MCF 10A (cell line): Measurements from ENCODE around the gene AQP12A. TPM values are rescaled to one million over a fixed set of nuclear protein-coding genes. Genes with fewer than 3 reads are reported as not detected.

Experiments used
- BruUV-seq: library from RNA; stranded (reverse); fragments of 400-500 nt; replicated peaks from 2 replicates; lab custom pipeline; 2021; lab: Mats Ljungman, UMichigan
- CTCF ChIA-PET: fragments of 300-600 bp; sonication (Branson Sonifier 250); formaldehyde crosslinking; extraction: SDS; loops from one replicate; lab custom pipeline; 2021; ENCODE audit warnings: antibody characterized with exemption, inconsistent platforms; lab: Yijun Ruan, JAX
- POLR2A ChIA-PET: fragments of 300-600, 350-650 bp; sonication (Branson Sonifier 250); formaldehyde crosslinking; extraction: SDS; loops from one replicate; lab custom pipeline; 2020; ENCODE audit warnings: antibody characterized with exemption, inconsistent platforms; lab: Yijun Ruan, JAX
- DNase-seq: peaks from one replicate; pipeline ENCODE4 v3.0.0-alpha.2; 2018; ENCODE audit not compliant: unreplicated experiment
- H3K27ac Mint-ChIP-seq: one replicate; pipeline ENCODE4 v1.8.0; 2022; ENCODE audit warnings: mild to moderate bottlenecking, low read depth, mixed read lengths; ENCODE audit not compliant: unreplicated experiment
- H3K27me3 Mint-ChIP-seq: one replicate; pipeline ENCODE4 v1.8.0; 2022; ENCODE audit warnings: mixed read lengths; ENCODE audit not compliant: insufficient read depth, unreplicated experiment
- H3K36me3 Mint-ChIP-seq: one replicate; pipeline ENCODE4 v1.8.0; 2022; ENCODE audit warnings: mild to moderate bottlenecking, moderate library complexity, mixed read lengths; ENCODE audit not compliant: insufficient read depth, unreplicated experiment
- H3K4me1 Mint-ChIP-seq: one replicate; pipeline ENCODE4 v1.8.0; 2022; ENCODE audit warnings: mixed read lengths; ENCODE audit not compliant: insufficient read depth, unreplicated experiment
- H3K4me3 Mint-ChIP-seq: one replicate; pipeline ENCODE4 v1.8.0; 2022; ENCODE audit warnings: mild to moderate bottlenecking, moderate library complexity, mixed read lengths; ENCODE audit not compliant: unreplicated experiment
- H3K9me3 Mint-ChIP-seq: one replicate; pipeline ENCODE4 v1.8.0; 2022; ENCODE audit warnings: mixed read lengths; ENCODE audit not compliant: unreplicated experiment
- intact Hi-C: fragments of 100-400 bp; cut with micrococcal nuclease; formaldehyde crosslinking; loops from 2 replicates; pipeline ENCODE4 v1.14.1; 2022
- total RNA-seq: library from RNA; stranded (reverse); gene quantifications from 2 replicates; pipeline ENCODE4 v1.2.3, GENCODE V29; 2022
- TF ChIP-seq, protein P1 (sequence below): fragments of 200-600 bp; IDR thresholded peaks from one replicate; pipeline ENCODE4 v1.8.0; 2022; ENCODE audit warnings: antibody characterized with exemption, mild to moderate bottlenecking; ENCODE audit not compliant: unreplicated experiment

The AQP12A gene
- total RNA-seq, 1 experiment from 2014 or later: not detected

- POLR2A ChIA-PET: no interaction called here
- no TSS peak for BruUV-seq
- H3K27me3 Mint-ChIP-seq: peaks cover 39% of the 10 kb centered on the region
- H3K36me3 Mint-ChIP-seq: no peaks in the 10 kb centered on the region
- intact Hi-C loops: no loop called here
- TF ChIP-seq, protein P1, sequence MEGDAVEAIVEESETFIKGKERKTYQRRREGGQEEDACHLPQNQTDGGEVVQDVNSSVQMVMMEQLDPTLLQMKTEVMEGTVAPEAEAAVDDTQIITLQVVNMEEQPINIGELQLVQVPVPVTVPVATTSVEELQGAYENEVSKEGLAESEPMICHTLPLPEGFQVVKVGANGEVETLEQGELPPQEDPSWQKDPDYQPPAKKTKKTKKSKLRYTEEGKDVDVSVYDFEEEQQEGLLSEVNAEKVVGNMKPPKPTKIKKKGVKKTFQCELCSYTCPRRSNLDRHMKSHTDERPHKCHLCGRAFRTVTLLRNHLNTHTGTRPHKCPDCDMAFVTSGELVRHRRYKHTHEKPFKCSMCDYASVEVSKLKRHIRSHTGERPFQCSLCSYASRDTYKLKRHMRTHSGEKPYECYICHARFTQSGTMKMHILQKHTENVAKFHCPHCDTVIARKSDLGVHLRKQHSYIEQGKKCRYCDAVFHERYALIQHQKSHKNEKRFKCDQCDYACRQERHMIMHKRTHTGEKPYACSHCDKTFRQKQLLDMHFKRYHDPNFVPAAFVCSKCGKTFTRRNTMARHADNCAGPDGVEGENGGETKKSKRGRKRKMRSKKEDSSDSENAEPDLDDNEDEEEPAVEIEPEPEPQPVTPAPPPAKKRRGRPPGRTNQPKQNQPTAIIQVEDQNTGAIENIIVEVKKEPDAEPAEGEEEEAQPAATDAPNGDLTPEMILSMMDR: no peak
- CTCF ChIA-PET: interaction anchor here (0.6 kb wide), 1 partner anchor 74 kb away, joined by 3 read pairs; no protein-coding TSS in a partner anchor
- H3K4me3 Mint-ChIP-seq: no peak overlapping the region
- H3K9me3 Mint-ChIP-seq: no peaks in the 10 kb centered on the region
- no peaks in the 10 kb centered on the region for H3K4me1 Mint-ChIP-seq
- no peak for DNase-seq
- no peak overlapping the region for H3K27ac Mint-ChIP-seq
Measured at GRCh38 chr2:240701091-240701735, 9.5 kb downstream of the AQP12A start.

DNA sequence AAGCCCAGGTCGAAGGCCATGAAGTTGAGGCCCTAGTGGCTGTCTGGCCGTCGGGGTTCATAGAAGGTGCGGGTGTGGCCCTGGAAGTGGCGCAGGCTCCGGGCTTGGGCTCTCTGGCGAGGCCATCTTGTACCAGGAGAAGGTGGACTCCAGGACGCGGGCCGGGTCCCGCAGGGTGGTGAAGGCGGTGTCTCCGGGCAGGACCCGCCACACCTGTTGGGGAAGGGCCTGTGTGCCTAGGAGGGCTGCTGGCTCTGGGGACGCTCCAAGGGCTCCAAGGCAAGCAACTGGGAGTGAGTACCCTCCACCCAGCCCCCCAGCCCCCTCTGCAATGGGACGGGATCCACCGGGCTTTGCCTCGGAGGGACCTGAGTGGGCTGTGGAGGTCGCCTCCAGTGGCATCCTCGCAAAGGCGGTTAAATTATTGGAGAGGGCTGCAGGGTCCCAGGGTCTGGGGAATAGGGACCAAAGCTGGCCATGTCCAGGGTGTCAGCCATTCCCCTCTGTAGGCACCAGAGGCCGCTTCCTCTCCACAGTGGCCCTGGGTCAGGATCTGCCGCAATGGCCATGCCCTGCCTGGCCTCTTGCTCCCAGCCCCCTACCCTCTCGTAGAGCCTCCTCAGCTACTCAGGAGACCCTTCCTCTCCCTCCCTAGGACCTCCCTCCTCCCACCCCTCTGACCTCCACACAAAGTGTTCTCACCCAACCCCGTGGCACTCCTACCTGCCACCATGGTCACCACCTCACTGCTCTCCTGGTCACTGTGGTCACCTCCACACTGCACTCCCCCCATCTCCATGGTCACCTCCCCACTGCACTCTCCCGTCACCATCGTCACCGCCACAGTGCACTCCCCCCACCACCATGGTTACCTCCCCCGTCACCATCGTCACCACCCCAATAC, 10.3 kb downstream of the AQP12A start:
- H3K4me1 Mint-ChIP-seq: no peaks in the 10 kb centered on the region
- H3K9me3 Mint-ChIP-seq: no peaks in the 10 kb centered on the region
- TF ChIP-seq, protein P1: no peak
- intact Hi-C loops: no loop called here
- peaks cover 45% of the 10 kb centered on the region for H3K27me3 Mint-ChIP-seq
- no peak overlapping the region for H3K27ac Mint-ChIP-seq
- no TSS peak for BruUV-seq
- no peak for DNase-seq
- H3K36me3 Mint-ChIP-seq: no peaks in the 10 kb centered on the region
- ChIA-PET CTCF (no interaction called here), POLR2A (no interaction called here)
- H3K4me3 Mint-ChIP-seq: no peak overlapping the region

DNA sequence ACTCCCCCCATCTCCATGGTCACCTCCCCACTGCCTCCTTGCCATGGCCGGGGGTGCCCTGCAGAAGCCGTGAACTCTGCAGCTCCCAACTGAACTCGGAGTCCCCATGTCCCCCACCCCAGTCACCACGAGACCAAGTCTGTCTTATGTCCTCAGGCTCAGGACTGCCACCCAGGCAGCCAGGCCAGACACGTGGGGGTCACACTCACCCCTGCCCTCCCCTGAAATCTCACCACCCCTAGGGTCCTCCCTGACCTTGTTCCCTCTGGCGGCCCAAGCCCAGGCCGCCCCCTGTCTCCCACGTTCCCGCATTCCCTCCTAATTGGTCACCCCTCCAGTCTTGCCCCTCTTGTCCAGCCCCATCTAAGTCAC, 11.0 kb downstream of the AQP12A start:
- Mint-ChIP-seq H3K9me3 (no peaks in the 10 kb centered on the region), H3K4me3 (no peak overlapping the region), H3K27ac (no peak overlapping the region), H3K27me3 (peaks cover 52% of the 10 kb centered on the region), H3K36me3 (no peaks in the 10 kb centered on the region), H3K4me1 (no peaks in the 10 kb centered on the region)
- DNase-seq: no peak
- intact Hi-C loops: no loop called here
- no TSS peak for BruUV-seq
- CTCF ChIA-PET: no interaction called here
- TF ChIP-seq, protein P1: no peak
- POLR2A ChIA-PET: no interaction called here
